IPS-15b (cell line): ENCODE data around the gene C1orf232.

Experiments used
- H3K27me3 ChIP-seq: one replicate; pipeline ENCODE4 v1.6.1; 2013; ENCODE audit warnings: low read length; ENCODE audit not compliant: control insufficient read depth, insufficient read depth
- H3K36me3 ChIP-seq: one replicate; pipeline ENCODE4 v1.6.1; 2013; ENCODE audit warnings: low read length; ENCODE audit not compliant: control insufficient read depth, insufficient read depth
- H3K4me1 ChIP-seq: one replicate; pipeline ENCODE4 v1.6.1; 2013; ENCODE audit warnings: mild to moderate bottlenecking, low read length; ENCODE audit not compliant: control insufficient read depth, insufficient read depth
- H3K4me3 ChIP-seq: one replicate; pipeline ENCODE4 v1.5.1; 2013; ENCODE audit warnings: low read depth, low read length
- H3K9ac ChIP-seq: one replicate; pipeline ENCODE4 v1.6.1; 2013; ENCODE audit warnings: low read depth, mild to moderate bottlenecking, low read length
- H3K9me3 ChIP-seq: one replicate; pipeline ENCODE4 v1.6.1; 2013; ENCODE audit warnings: mild to moderate bottlenecking, low read length; ENCODE audit not compliant: control insufficient read depth, insufficient read depth

C1orf232 gene

GRCh38 chr1:26168410-26169197, at the start of gene C1orf232:
C1orf232 (minus strand) TSS chr1:26168963; CDS start chr1:26168499, 464 bp downstream.
- H3K36me3 ChIP-seq, result no peaks in the 10 kb centered on the region
- H3K9ac ChIP-seq, result peak within 1 kb of the TSS; percentile 79
- H3K27me3 ChIP-seq, result peaks cover 32% of the 10 kb centered on the region
- H3K4me3 ChIP-seq, result peak within 1 kb of the TSS; percentile 75
- no peaks in the 10 kb centered on the region for H3K9me3 ChIP-seq
- H3K4me1 ChIP-seq, result peaks cover 18% of the 10 kb centered on the region

GRCh38 chr1:26215246-26215645, 46.5 kb upstream of the C1orf232 start:
- Histone ChIP-seq H3K4me3 (no peak overlapping the region), H3K9me3 (no peaks in the 10 kb centered on the region), H3K36me3 (no peaks in the 10 kb centered on the region), H3K4me1 (peaks cover 5% of the 10 kb centered on the region), H3K27me3 (no peaks in the 10 kb centered on the region), H3K9ac (no peak overlapping the region)

GRCh38 chr1:26213335-26213905, 44.7 kb upstream of the C1orf232 start:
- H3K4me3 ChIP-seq, result no peak overlapping the region
- peaks cover 2% of the 10 kb centered on the region for H3K4me1 ChIP-seq
- H3K9me3 ChIP-seq, result no peaks in the 10 kb centered on the region
- no peaks in the 10 kb centered on the region for H3K36me3 ChIP-seq
- H3K9ac ChIP-seq, result no peak overlapping the region
- H3K27me3 ChIP-seq, result no peaks in the 10 kb centered on the region

GRCh38 chr1:26212726-26213125, 44.0 kb upstream of the C1orf232 start:
- Histone ChIP-seq H3K27me3 (no peaks in the 10 kb centered on the region), H3K4me3 (no peak overlapping the region), H3K9me3 (no peaks in the 10 kb centered on the region), H3K9ac (no peak overlapping the region), H3K4me1 (peaks cover 2% of the 10 kb centered on the region), H3K36me3 (no peaks in the 10 kb centered on the region)

GRCh38 chr1:26210147-26210870, 41.5 kb upstream of the C1orf232 start:
- H3K36me3 ChIP-seq, result no peaks in the 10 kb centered on the region

GRCh38 chr1:26203642-26204318, 35.0 kb upstream of the C1orf232 start:
- Histone ChIP-seq H3K9ac (no peak overlapping the region), H3K27me3 (no peaks in the 10 kb centered on the region), H3K36me3 (no peaks in the 10 kb centered on the region)

More at GRCh38 chr1:26210147-26210870, 41.5 kb upstream of the C1orf232 start:
- no peaks in the 10 kb centered on the region for H3K4me1 ChIP-seq
- no peak overlapping the region for H3K4me3 ChIP-seq
- H3K9me3 ChIP-seq, result no peaks in the 10 kb centered on the region
- H3K27me3 ChIP-seq, result no peaks in the 10 kb centered on the region
- no peak overlapping the region for H3K9ac ChIP-seq

GRCh38 chr1:26200413-26200812, 31.6 kb upstream of the C1orf232 start:
- Histone ChIP-seq H3K27me3 (no peaks in the 10 kb centered on the region), H3K9ac (no peak overlapping the region), H3K4me1 (peaks cover 3% of the 10 kb centered on the region), H3K4me3 (peak overlapping the region; percentile 51), H3K36me3 (no peaks in the 10 kb centered on the region), H3K9me3 (no peaks in the 10 kb centered on the region)

More at GRCh38 chr1:26203642-26204318, 35.0 kb upstream of the C1orf232 start:
- peaks cover 3% of the 10 kb centered on the region for H3K4me1 ChIP-seq
- no peaks in the 10 kb centered on the region for H3K9me3 ChIP-seq
- H3K4me3 ChIP-seq, result no peak overlapping the region

GRCh38 chr1:26197813-26198212, 29.1 kb upstream of the C1orf232 start:
- H3K9me3 ChIP-seq, result no peaks in the 10 kb centered on the region
- no peaks in the 10 kb centered on the region for H3K36me3 ChIP-seq
- H3K4me1 ChIP-seq, result peaks cover 3% of the 10 kb centered on the region
- no peak overlapping the region for H3K9ac ChIP-seq
- no peak overlapping the region for H3K4me3 ChIP-seq
- H3K27me3 ChIP-seq, result no peaks in the 10 kb centered on the region

- no peaks in the 10 kb centered on the region for H3K9me3 ChIP-seq
- H3K36me3 ChIP-seq, result no peaks in the 10 kb centered on the region
- H3K4me1 ChIP-seq, result peaks cover 3% of the 10 kb centered on the region
- no peak overlapping the region for H3K4me3 ChIP-seq
- no peaks in the 10 kb centered on the region for H3K27me3 ChIP-seq
- H3K9ac ChIP-seq, result no peak overlapping the region
These were observed 28.5 kb upstream of the C1orf232 start for GRCh38 chr1:26197301-26197700.

- Histone ChIP-seq H3K4me3 (no peak overlapping the region), H3K9ac (no peak overlapping the region), H3K4me1 (peaks cover 3% of the 10 kb centered on the region), H3K27me3 (no peaks in the 10 kb centered on the region), H3K9me3 (no peaks in the 10 kb centered on the region), H3K36me3 (no peaks in the 10 kb centered on the region)
These were observed 27.0 kb upstream of the C1orf232 start for GRCh38 chr1:26195805-26196204.

GRCh38 chr1:26191739-26192138, 23.0 kb upstream of the C1orf232 start:
- peaks cover 9% of the 10 kb centered on the region for H3K36me3 ChIP-seq
- H3K4me1 ChIP-seq, result peaks cover 4% of the 10 kb centered on the region
- H3K4me3 ChIP-seq, result no peak overlapping the region
- no peak overlapping the region for H3K9ac ChIP-seq
- no peaks in the 10 kb centered on the region for H3K9me3 ChIP-seq
- no peaks in the 10 kb centered on the region for H3K27me3 ChIP-seq
